A673 (cell line): ENCODE results near the gene NAXD.

ENCODE experiments used
- CTCF ChIP-seq: fragments of 300-800, 200-600 bp; sonication (generic); conservative IDR thresholded peaks from 2 replicates; pipeline ENCODE4 v1.5.1; 2017; ENCODE audit warnings: low read depth, mild to moderate bottlenecking, antibody characterized with exemption, low read length, moderate library complexity, mixed read lengths
- EZH2 ChIP-seq: fragments of 200-600 bp; sonication (generic); IDR thresholded peaks from 2 replicates; pipeline ENCODE4 v1.6.1; 2017; ENCODE audit warnings: borderline replicate concordance, low read depth, mild to moderate bottlenecking, mixed read lengths, antibody characterized with exemption, low read length; ENCODE audit not compliant: poor library complexity, severe bottlenecking

- TF ChIP-seq CTCF (no peak), EZH2 (no peak)
Observed at GRCh38 chr13:110635405-110636002, 20.2 kb downstream of the NAXD start.
